WERI-Rb-1 (cell line): ENCODE data around the gene B3GNT7.

ENCODE experiments used
- DNase-seq: peaks from one replicate; pipeline ENCODE4 v3.0.0-alpha.2; 2020
- H3K27ac ChIP-seq: fragments of 250-450 bp; sonication (Bioruptor Pico); 2 replicates; pipeline ENCODE4 v1.5.1; 2020; ENCODE audit warnings: mild to moderate bottlenecking, moderate library complexity
- H3K27me3 ChIP-seq: fragments of 250-450 bp; sonication (Bioruptor Pico); 2 replicates; pipeline ENCODE4 v1.5.1; 2021; ENCODE audit warnings: mild to moderate bottlenecking, low read depth, moderate library complexity; ENCODE audit not compliant: insufficient read depth, severe bottlenecking
- H3K36me3 ChIP-seq: fragments of 250-450 bp; sonication (Bioruptor Pico); 2 replicates; pipeline ENCODE4 v1.5.1; 2020; ENCODE audit warnings: mild to moderate bottlenecking, moderate library complexity
- H3K4me3 ChIP-seq: 2 replicates; pipeline ENCODE4 v1.5.1; 2011; ENCODE audit warnings: low read depth, mild to moderate bottlenecking, control low read depth, low read length
- H3K9me3 ChIP-seq: fragments of 250-450 bp; sonication (Bioruptor Pico); 2 replicates; pipeline ENCODE4 v1.5.1; 2021; ENCODE audit warnings: mild to moderate bottlenecking, moderate library complexity; ENCODE audit not compliant: severe bottlenecking
- CTCF ChIP-seq: IDR thresholded peaks from 2 replicates; pipeline ENCODE4 v1.5.1; 2011; ENCODE audit warnings: low read depth, mild to moderate bottlenecking, control low read depth, inconsistent platforms, low read length

Gene B3GNT7

GRCh38 chr2:231357931-231358330 lies 37.6 kb upstream of the B3GNT7 start:
- Histone ChIP-seq H3K27ac (no peak overlapping the region), H3K27me3 (no peaks in the 10 kb centered on the region), H3K36me3 (no peaks in the 10 kb centered on the region), H3K9me3 (no peaks in the 10 kb centered on the region), H3K4me3 (no peak overlapping the region)
- TF ChIP-seq CTCF, result no peak
- no peak for DNase-seq

- Histone ChIP-seq H3K36me3 (no peaks in the 10 kb centered on the region), H3K4me3 (no peak overlapping the region), H3K27ac (no peak overlapping the region), H3K27me3 (no peaks in the 10 kb centered on the region), H3K9me3 (no peaks in the 10 kb centered on the region)
- TF ChIP-seq CTCF, result no peak
- DNase-seq, result no peak
These were observed 36.1 kb upstream of the B3GNT7 start for GRCh38 chr2:231359441-231359840.

- no peak overlapping the region for H3K4me3 ChIP-seq
- no peak overlapping the region for H3K27ac ChIP-seq
- DNase-seq, result no peak
- H3K9me3 ChIP-seq, result no peaks in the 10 kb centered on the region
- TF ChIP-seq CTCF, result no peak
- no peaks in the 10 kb centered on the region for H3K36me3 ChIP-seq
- H3K27me3 ChIP-seq, result no peaks in the 10 kb centered on the region
These were observed 35.6 kb upstream of the B3GNT7 start for GRCh38 chr2:231359948-231360347.

GRCh38 chr2:231360401-231360800 lies 35.1 kb upstream of the B3GNT7 start:
- H3K36me3 ChIP-seq, result no peaks in the 10 kb centered on the region
- no peaks in the 10 kb centered on the region for H3K9me3 ChIP-seq
- no peak for TF ChIP-seq CTCF
- no peak overlapping the region for H3K4me3 ChIP-seq
- H3K27me3 ChIP-seq, result no peaks in the 10 kb centered on the region
- DNase-seq, result no peak
- no peak overlapping the region for H3K27ac ChIP-seq

- no peak for DNase-seq
- Histone ChIP-seq H3K4me3 (no peak overlapping the region), H3K36me3 (no peaks in the 10 kb centered on the region), H3K27me3 (no peaks in the 10 kb centered on the region), H3K27ac (no peak overlapping the region), H3K9me3 (no peaks in the 10 kb centered on the region)
- no peak for TF ChIP-seq CTCF
These were observed 34.6 kb upstream of the B3GNT7 start for GRCh38 chr2:231360881-231361371.
